HepG2 (cell line): ENCODE results near the gene KRTAP2-3. TPM values are rescaled to one million over a fixed set of nuclear protein-coding genes. Genes with fewer than 3 reads are reported as not detected.
"Not testable (repeated sequence)": the region's sequence is repeated elsewhere in the genome, so short reads cannot be mapped to it uniquely, and the experiment has no call there.

Source experiments
- ATAC-seq: fragments of 200-7000 bp; cut with Tn5 transposase; 3 replicates; pipeline ENCODE4 v1.9.1; 2020; ENCODE audit warnings: mild to moderate bottlenecking, moderate library complexity
- BruUV-seq: library from RNA; stranded (reverse); fragments of 400-500 nt; replicated peaks from 2 replicates; lab custom pipeline; 2021; lab: Mats Ljungman, UMichigan
- CTCF ChIA-PET: fragments of 300-600 bp; formaldehyde crosslinking; extraction: SDS; loops from one replicate; lab custom pipeline; 2021; ENCODE audit warnings: low total read pairs, inconsistent platforms, low intra/inter-chr PET ratio; lab: Yijun Ruan, JAX
- POLR2A ChIA-PET: fragments of 350-600 bp; sonication (Branson Sonifier 250); formaldehyde crosslinking; loops from one replicate; lab custom pipeline; 2020; ENCODE audit warnings: antibody characterized with exemption, inconsistent platforms; lab: Yijun Ruan, JAX
- DNase-seq: peaks from one replicate; pipeline ENCODE4 v3.0.0-alpha.2; 2015; ENCODE audit warnings: low spot score
- FAIRE-seq: peaks from 3 replicates; lab custom pipeline; 2011; peaks lifted over from hg19 to GRCh38; lab: Jason Lieb, UNC
- H2AFZ ChIP-seq: one replicate; pipeline ENCODE4 v1.6.1; 2011; ENCODE audit warnings: low read length, inconsistent platforms
- H3K27ac ChIP-seq: fragments of 300-600 bp; 3 replicates; pipeline ENCODE4 v1.8.0; 2011; ENCODE audit warnings: mixed run types, mild to moderate bottlenecking, mixed read lengths, low read length, inconsistent platforms; ENCODE audit not compliant: insufficient read depth; ENCODE audit errors: extremely low read length
- H3K27me3 ChIP-seq, 2 experiments: fragments of 200-600 bp in 1 of 2; 2 replicates in 1 of 2; 3 replicates in 1 of 2; pipeline versions ENCODE4 v1.6.0 to v1.8.0; 2011; ENCODE audit warnings: low read length in 2 of 2, mild to moderate bottlenecking in 2 of 2, moderate library complexity in 2 of 2, inconsistent platforms in 1 of 2; ENCODE audit not compliant: insufficient read depth in 2 of 2, control insufficient read depth in 1 of 2
- H3K36me3 ChIP-seq, 2 experiments: fragments of 200-600 bp in 1 of 2; replicated peaks in 1 of 2; 2 replicates in 1 of 2; 3 replicates in 1 of 2; pipeline versions ENCODE4 v1.5.1 to v1.8.0; 2011; ENCODE audit warnings: low read length in 2 of 2, inconsistent platforms in 1 of 2; ENCODE audit not compliant: insufficient read depth in 2 of 2, control insufficient read depth in 1 of 2
- H3K4me1 ChIP-seq: 2 replicates; pipeline ENCODE4 v1.5.1; 2012; ENCODE audit warnings: low read length, inconsistent platforms; ENCODE audit not compliant: insufficient read depth
- H3K4me2 ChIP-seq: 2 replicates; pipeline ENCODE4 v1.6.0; 2011; ENCODE audit warnings: low read depth, low read length, inconsistent platforms
- H3K4me3 ChIP-seq, 3 experiments: fragments of 200-600 bp in 1 of 3; sonication (generic), shearing (Covaris generic) in 1 of 3; replicated peaks in 1 of 3; 2 replicates each; pipeline ENCODE4 v1.5.1; 2011 to 2016; ENCODE audit warnings: low read length in 3 of 3, inconsistent platforms in 2 of 3, low read depth in 2 of 3, mild to moderate bottlenecking in 2 of 3, control low read depth in 1 of 3, mixed read lengths in 1 of 3; ENCODE audit not compliant: insufficient read depth in 1 of 3
- H3K79me2 ChIP-seq: one replicate; pipeline ENCODE4 v1.6.1; 2011; ENCODE audit warnings: low read length, inconsistent platforms; ENCODE audit not compliant: insufficient read depth
- H3K9ac ChIP-seq: 2 replicates; pipeline ENCODE4 v1.6.0; 2011; ENCODE audit warnings: mild to moderate bottlenecking, low read depth, low read length, inconsistent platforms; ENCODE audit not compliant: insufficient read depth
- H3K9me3 ChIP-seq: 2 replicates; pipeline ENCODE4 v1.5.1; 2012; ENCODE audit warnings: mild to moderate bottlenecking, low read length
- H4K20me1 ChIP-seq: 2 replicates; pipeline ENCODE4 v1.6.0; 2011; ENCODE audit warnings: inconsistent platforms, mild to moderate bottlenecking, low read length, moderate library complexity; ENCODE audit not compliant: insufficient read depth
- ATF2 ChIP-seq: sonication (generic); formaldehyde crosslinking; IDR thresholded peaks from 2 replicates; pipeline ENCODE4 v1.4.0; 2020; ENCODE audit warnings: missing genetic modification reagents
- ATF7 ChIP-seq, 2 experiments: fragments of 450-650 bp in 1 of 2; sonication (generic) in 1 of 2; formaldehyde crosslinking in 1 of 2; IDR thresholded peaks; 2 replicates each; pipeline versions ENCODE4 v1.4.0 to v1.6.1; 2016 to 2020; ENCODE audit warnings: antibody characterized with exemption in 1 of 2, mild to moderate bottlenecking in 1 of 2, missing genetic modification reagents in 1 of 2
- CREM ChIP-seq, 2 experiments: sonication (generic) in 1 of 2; formaldehyde crosslinking in 1 of 2; IDR thresholded peaks; 2 replicates each; pipeline versions ENCODE4 v1.4.0 to v1.6.1; 2016 to 2020; ENCODE audit warnings: antibody characterized with exemption in 1 of 2, mild to moderate bottlenecking in 1 of 2, missing genetic modification reagents in 1 of 2
- DPF2 ChIP-seq: sonication (generic); formaldehyde crosslinking; IDR thresholded peaks from 2 replicates; pipeline ENCODE4 v1.4.0; 2020; ENCODE audit warnings: mild to moderate bottlenecking, low read depth, missing genetic modification reagents, borderline replicate concordance
- HNF1A ChIP-seq, 2 experiments: sonication (generic) in 1 of 2; formaldehyde crosslinking in 1 of 2; IDR thresholded peaks; 2 replicates each; pipeline versions ENCODE4 v1.4.0 to v1.6.1; 2016 to 2020; ENCODE audit warnings: borderline replicate concordance in 1 of 2, low read depth in 1 of 2, mild to moderate bottlenecking in 1 of 2, missing genetic modification reagents in 1 of 2
- MEIS2 ChIP-seq: sonication (generic); formaldehyde crosslinking; IDR thresholded peaks from 2 replicates; pipeline ENCODE4 v1.9.0; 2021; ENCODE audit warnings: mild to moderate bottlenecking, missing genetic modification reagents
- NR2F1 ChIP-seq, 2 experiments: fragments of 450-650 bp in 1 of 2; formaldehyde crosslinking in 1 of 2; IDR thresholded peaks; 2 replicates each; pipeline versions ENCODE4 v1.5.0 to v1.6.1; 2016 to 2020; ENCODE audit warnings: mild to moderate bottlenecking in 1 of 2, missing compliant biosample characterization in 1 of 2, missing genetic modification reagents in 1 of 2, moderate library complexity in 1 of 2
- PPARG ChIP-seq: conservative IDR thresholded peaks from 2 replicates; pipeline ENCODE4 v1.6.1; 2016; ENCODE audit warnings: missing biosample characterization, missing genetic modification reagents
- TEAD3 ChIP-seq: optimal IDR thresholded peaks from 2 replicates; pipeline ENCODE3; 2016; ENCODE audit warnings: borderline replicate concordance
- TFE3 ChIP-seq: IDR thresholded peaks from 2 replicates; pipeline ENCODE4 v1.6.1; 2016
- THAP11 ChIP-seq: IDR thresholded peaks from 2 replicates; pipeline ENCODE4 v1.6.1; 2016; ENCODE audit warnings: missing biosample characterization, missing genetic modification reagents
- ZNF205 ChIP-seq: IDR thresholded peaks from 2 replicates; pipeline ENCODE4 v1.6.1; 2018; ENCODE audit warnings: missing biosample characterization, missing genetic modification reagents
- ZNF768 ChIP-seq: sonication (generic); formaldehyde crosslinking; IDR thresholded peaks from 2 replicates; pipeline ENCODE4 v1.4.0; 2020; ENCODE audit warnings: missing genetic modification reagents
- ZSCAN9 ChIP-seq: IDR thresholded peaks from 2 replicates; pipeline ENCODE4 v1.6.1; 2016; ENCODE audit warnings: borderline replicate concordance
- WGBS: methylation state at CpG from one replicate; pipeline ENCODE4 v1.1.6; 2017; ENCODE audit warnings: low lambda C conversion rate; 5-methylcytosine and 5-hydroxymethylcytosine counted together
- in situ Hi-C: cut with HindIII; loops from 2 replicates; pipeline ENCODE4 v1.10.0; 2017; ENCODE audit warnings: low pct_unique_long_range_greater_than_20kb; ENCODE audit not compliant: extremely low pct_ligation_motif_present
- intact Hi-C: fragments of 100-400 bp; cut with micrococcal nuclease; formaldehyde crosslinking; loops from one replicate; pipeline ENCODE4 v1.10.0; 2022; ENCODE audit not compliant: unreplicated experiment
- polyA plus RNA-seq, 8 experiments: library from polyadenylated mRNA; depleted of rRNA in 3 of 8; stranded (reverse) in 7 of 8; unstranded in 1 of 8; fragments of >200 nt; fragmentation: Illumina TruSeq in 4 of 8; extraction: Trizol in 4 of 8; gene quantifications; 2 replicates each; pipeline versions ENCODE4 v1.2.1 to v1.2.3, GENCODE V29; 2011 to 2016; ENCODE audit warnings: low read depth in 4 of 8, missing spikeins in 1 of 8, mixed read lengths in 1 of 8; ENCODE audit not compliant: insufficient read depth in 1 of 8
- total RNA-seq, 5 experiments: library from RNA; depleted of rRNA; stranded (reverse); fragments of >200 nt; fragmentation: Illumina TruSeq; extraction: Trizol; gene quantifications; 2 replicates each; pipeline ENCODE4 v1.2.3, GENCODE V29; 2016; ENCODE audit warnings: low read depth in 1 of 5

The KRTAP2-3 gene
- total and polyA plus RNA-seq, 2 of the 13 experiments (the other 11 are each of a cell fraction or from before 2014, with no cell fraction given): 0.25 TPM; not detected in 1

DNA sequence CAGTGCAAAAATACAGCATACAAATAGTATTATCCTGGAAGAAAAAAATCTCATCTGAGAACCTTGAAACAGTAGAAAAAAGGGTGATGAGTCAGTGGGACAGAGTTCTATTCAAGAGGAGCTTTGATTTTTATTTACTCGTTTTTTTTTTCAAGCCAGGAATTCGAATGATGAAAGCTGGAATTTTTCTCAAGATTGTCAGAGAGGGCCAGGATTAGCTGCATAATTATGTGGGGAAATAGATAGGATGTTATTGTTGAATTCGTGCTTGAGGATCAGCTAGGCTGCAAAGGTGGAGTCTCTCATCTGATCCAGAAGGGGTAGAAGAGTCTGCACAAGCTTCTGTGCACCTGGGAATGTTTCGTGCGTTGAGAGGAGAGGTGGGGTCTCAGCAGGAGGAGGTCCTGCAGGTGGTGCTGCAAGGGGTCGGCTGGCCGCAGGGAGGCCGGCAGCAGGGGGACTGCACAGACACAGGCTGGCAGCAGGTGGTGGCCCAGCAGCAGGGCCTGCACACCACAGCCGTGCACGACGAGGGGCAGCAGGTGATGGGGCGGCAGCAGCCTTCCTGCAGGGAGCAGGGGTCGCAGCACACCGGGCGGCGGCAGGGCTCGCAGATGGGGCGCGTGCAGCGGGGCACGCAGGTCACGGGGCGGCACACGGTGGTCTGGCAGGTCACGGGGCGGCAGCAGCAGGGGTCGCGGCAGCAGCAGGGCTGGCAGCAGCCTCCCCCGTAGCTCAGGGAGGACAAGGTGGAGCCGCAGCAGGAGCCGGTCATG is 450 bp downstream of the KRTAP2-3 start:
- H3K27me3 ChIP-seq; H3K4me3 ChIP-seq; H3K9me3 ChIP-seq; CTCF ChIA-PET; H4K20me1 ChIP-seq; H2AFZ ChIP-seq; H3K36me3 ChIP-seq; BruUV-seq; H3K79me2 ChIP-seq; FAIRE-seq; TF ChIP-seq ATF7 (CRISPR knock-in tag; IDR thresholded peaks at IDR 0.05); HNF1A (IDR thresholded peaks at IDR 0.05; ENCODE audit: low read depth); CREM (CRISPR knock-in tag; IDR thresholded peaks at IDR 0.05): not testable (repeated sequence)
- intact Hi-C loops (loop anchor here (2.0 kb wide), 1 partner anchor 51 kb away; the partner anchor contains the start of gene KRTAP3-1), in situ Hi-C loops (loop anchor here (5.0 to 10.0 kb wide), 2 partner anchors 52 to 105 kb away; partner anchors contain the start of gene KRTAP3-1)
- POLR2A ChIA-PET: interaction anchor here (0.7 to 1.6 kb wide), 10 partner anchors 11 to 157 kb away, joined by 3 to 15 read pairs (median 4); partner anchors contain the start of gene KRTAP3-1
- peaks cover 55% of the 10 kb centered on the region for H3K4me1 ChIP-seq
- H3K27ac ChIP-seq: peak overlapping the region; percentile 79
- WGBS: 23% methylated on average over 8 of the region's 31 CpGs
- DNase-seq (peak; percentile 99), ATAC-seq (peak; percentile 91)
- peak overlapping the region; percentile 51 for H3K9ac ChIP-seq
- peak overlapping the region; percentile 51 for H3K4me2 ChIP-seq
- TF ChIP-seq MEIS2 (peak; percentile 34; the same call in 1 of the 2 replicates), ZNF768 (peak; percentile 24; the same call in 1 of the 2 replicates), TEAD3 (CRISPR knock-in tag) (peak; percentile 98), ZNF205 (CRISPR knock-in tag) (peak; percentile 5; the same call in 1 of the 2 replicates), TFE3 (CRISPR knock-in tag) (peak; percentile 60; the same call in 1 of the 2 replicates), ATF7 (IDR thresholded peaks at IDR 0.05) (peak; percentile 14; the same call in 1 of the 2 replicates), ZSCAN9 (0 out of 2 replicates have a peak, but pooled peaks have one; percentile 31), HNF1A (CRISPR knock-in tag; IDR thresholded peaks at IDR 0.05; ENCODE audit: borderline replicate concordance) (peak; percentile 36; the same call in 1 of the 2 replicates), DPF2 (CRISPR knock-in tag) (peak; percentile 79), NR2F1 (CRISPR knock-in tag; IDR thresholded peaks at IDR 0.05) (peak in 1 of 2 experiments; percentile 64; a peak in 1 of 4 replicates), CREM (IDR thresholded peaks at IDR 0.05) (peak; percentile 90), PPARG (CRISPR knock-in tag) (peak; percentile 94), ATF2 (0 out of 2 replicates have a peak, but pooled peaks have one; percentile 33), THAP11 (0 out of 2 replicates have a peak, but pooled peaks have one; percentile 18)
